HG03521 (cell line): ENCODE data around the gene RNASEH2C.
"Not testable (repeated sequence)": the region's sequence is repeated elsewhere in the genome, so short reads cannot be mapped to it uniquely, and the experiment has no call there.

ENCODE experiments used
- ATAC-seq: cut with Tn5 transposase; IDR thresholded peaks from one replicate; pipeline ENCODE4 v1.9.1; 2021; ENCODE audit warnings: mild to moderate bottlenecking, moderate library complexity; ENCODE audit not compliant: unreplicated experiment

The RNASEH2C gene

GRCh38 chr11:65717906-65718305, 2.7 kb downstream of the RNASEH2C start:
- no peak for ATAC-seq

- no peak for ATAC-seq
Observed at GRCh38 chr11:65716774-65717405, 3.7 kb downstream of the RNASEH2C start.

- no peak for ATAC-seq
Observed at GRCh38 chr11:65716302-65716701, 4.3 kb downstream of the RNASEH2C start.

GRCh38 chr11:65714433-65714832, 6.2 kb downstream of the RNASEH2C start:
- ATAC-seq: no peak

GRCh38 chr11:65713212-65713969, 7.2 kb downstream of the RNASEH2C start:
- ATAC-seq: no peak

GRCh38 chr11:65712633-65713076, 7.9 kb downstream of the RNASEH2C start:
- no peak for ATAC-seq

- ATAC-seq: peak; percentile 83
Observed at GRCh38 chr11:65711785-65712632, 8.6 kb downstream of the RNASEH2C start, which contains the start of gene KAT5. Gene KAT5, plus strand, starts transcription at chr11:65712252. Its CDS starts 16 bp downstream, at chr11:65712268.

- no peak for ATAC-seq
Observed at GRCh38 chr11:65710421-65710820, 10.2 kb downstream of the RNASEH2C start.

- no peak for ATAC-seq
Observed at GRCh38 chr11:65709661-65710060, 10.9 kb downstream of the RNASEH2C start.

GRCh38 chr11:65708451-65708850, 12.1 kb downstream of the RNASEH2C start:
- ATAC-seq: no peak

- ATAC-seq: not testable (repeated sequence)
Observed at GRCh38 chr11:65707002-65707401, 13.6 kb downstream of the RNASEH2C start.

- ATAC-seq: not testable (repeated sequence)
Observed at GRCh38 chr11:65706303-65706763, 14.3 kb downstream of the RNASEH2C start.

- no peak for ATAC-seq
Observed at GRCh38 chr11:65703846-65704245, 16.8 kb downstream of the RNASEH2C start.

GRCh38 chr11:65701686-65702085, 18.9 kb downstream of the RNASEH2C start:
- no peak for ATAC-seq

GRCh38 chr11:65700399-65700798, 20.2 kb downstream of the RNASEH2C start:
- no peak for ATAC-seq

- no peak for ATAC-seq
Observed at GRCh38 chr11:65699306-65699705, 21.3 kb downstream of the RNASEH2C start.

- no peak for ATAC-seq
Observed at GRCh38 chr11:65698205-65698604, 22.4 kb downstream of the RNASEH2C start.

- no peak for ATAC-seq
Observed at GRCh38 chr11:65696802-65697552, 23.6 kb downstream of the RNASEH2C start.

GRCh38 chr11:65695459-65696241, 24.9 kb downstream of the RNASEH2C start:
- no peak for ATAC-seq

- ATAC-seq: no peak
Observed at GRCh38 chr11:65692367-65692766, 28.2 kb downstream of the RNASEH2C start.
